ENCODE measurements around the gene C8B.

C8B gene

DNA sequence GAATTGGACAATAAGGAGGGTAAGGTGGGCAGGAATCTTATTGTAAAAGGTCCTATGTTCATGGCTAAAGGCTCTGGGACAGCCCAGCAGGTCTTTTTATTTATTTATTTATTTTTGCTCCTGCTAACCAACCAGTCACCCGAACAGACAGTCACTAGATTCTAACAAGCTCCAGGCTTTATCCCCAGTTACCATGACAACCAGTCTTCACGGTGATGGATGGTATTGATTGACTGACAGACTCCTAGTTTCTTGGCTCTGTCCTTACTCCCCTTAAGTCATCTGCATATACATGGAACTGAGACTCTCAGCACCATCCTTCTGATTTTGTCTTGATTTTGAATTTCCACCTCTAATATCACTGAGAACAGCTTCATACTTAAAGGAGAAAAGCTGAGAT is 66.9 kb downstream of the C8B start:
- no peaks in the 10 kb centered on the region for H3K27me3 ChIP-seq (replicated peaks)
- H3K27ac ChIP-seq: no peak overlapping the region
- in situ Hi-C loops (cut with HindIII; ENCODE audit: low pct_ligation_motif_present, low sequenced_read_pairs): no loop called here
- no peak for DNase-seq
- TF ChIP-seq, protein P1, sequence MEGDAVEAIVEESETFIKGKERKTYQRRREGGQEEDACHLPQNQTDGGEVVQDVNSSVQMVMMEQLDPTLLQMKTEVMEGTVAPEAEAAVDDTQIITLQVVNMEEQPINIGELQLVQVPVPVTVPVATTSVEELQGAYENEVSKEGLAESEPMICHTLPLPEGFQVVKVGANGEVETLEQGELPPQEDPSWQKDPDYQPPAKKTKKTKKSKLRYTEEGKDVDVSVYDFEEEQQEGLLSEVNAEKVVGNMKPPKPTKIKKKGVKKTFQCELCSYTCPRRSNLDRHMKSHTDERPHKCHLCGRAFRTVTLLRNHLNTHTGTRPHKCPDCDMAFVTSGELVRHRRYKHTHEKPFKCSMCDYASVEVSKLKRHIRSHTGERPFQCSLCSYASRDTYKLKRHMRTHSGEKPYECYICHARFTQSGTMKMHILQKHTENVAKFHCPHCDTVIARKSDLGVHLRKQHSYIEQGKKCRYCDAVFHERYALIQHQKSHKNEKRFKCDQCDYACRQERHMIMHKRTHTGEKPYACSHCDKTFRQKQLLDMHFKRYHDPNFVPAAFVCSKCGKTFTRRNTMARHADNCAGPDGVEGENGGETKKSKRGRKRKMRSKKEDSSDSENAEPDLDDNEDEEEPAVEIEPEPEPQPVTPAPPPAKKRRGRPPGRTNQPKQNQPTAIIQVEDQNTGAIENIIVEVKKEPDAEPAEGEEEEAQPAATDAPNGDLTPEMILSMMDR (IDR thresholded peaks at IDR 0.05; ENCODE audit: low read depth, low read length, missing control alignments): no peak
- no peaks in the 10 kb centered on the region for H3K36me3 ChIP-seq (replicated peaks)
- H3K4me3 ChIP-seq (ENCODE audit: low read depth, low read length): no peak overlapping the region

DNA sequence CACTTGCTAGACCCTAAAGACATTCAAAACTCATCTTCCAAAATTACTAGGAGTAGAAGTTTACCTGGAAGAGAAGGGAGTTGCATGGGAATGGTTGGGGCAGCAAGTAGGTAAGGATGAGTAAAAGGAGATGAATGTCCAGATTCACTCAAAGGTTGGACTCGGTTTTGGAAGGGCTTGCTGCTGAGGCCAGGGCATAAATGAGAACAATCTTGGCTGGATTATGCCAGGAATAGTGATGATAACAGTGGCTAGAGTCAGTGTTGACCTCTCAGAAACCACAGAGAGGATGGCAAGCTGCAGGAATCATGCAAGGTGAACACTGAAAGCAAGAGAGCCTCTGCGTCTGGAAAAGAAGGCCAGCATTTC is 67.8 kb downstream of the C8B start:
- no peak for DNase-seq
- Histone ChIP-seq H3K27me3 (replicated peaks) (no peaks in the 10 kb centered on the region), H3K4me3 (ENCODE audit: low read depth, low read length) (no peak overlapping the region), H3K27ac (no peak overlapping the region), H3K36me3 (replicated peaks) (no peaks in the 10 kb centered on the region)
- in situ Hi-C loops (cut with HindIII; ENCODE audit: low pct_ligation_motif_present, low sequenced_read_pairs): no loop called here
- TF ChIP-seq, protein P1 (IDR thresholded peaks at IDR 0.05; ENCODE audit: low read depth, low read length, missing control alignments): no peak

DNA sequence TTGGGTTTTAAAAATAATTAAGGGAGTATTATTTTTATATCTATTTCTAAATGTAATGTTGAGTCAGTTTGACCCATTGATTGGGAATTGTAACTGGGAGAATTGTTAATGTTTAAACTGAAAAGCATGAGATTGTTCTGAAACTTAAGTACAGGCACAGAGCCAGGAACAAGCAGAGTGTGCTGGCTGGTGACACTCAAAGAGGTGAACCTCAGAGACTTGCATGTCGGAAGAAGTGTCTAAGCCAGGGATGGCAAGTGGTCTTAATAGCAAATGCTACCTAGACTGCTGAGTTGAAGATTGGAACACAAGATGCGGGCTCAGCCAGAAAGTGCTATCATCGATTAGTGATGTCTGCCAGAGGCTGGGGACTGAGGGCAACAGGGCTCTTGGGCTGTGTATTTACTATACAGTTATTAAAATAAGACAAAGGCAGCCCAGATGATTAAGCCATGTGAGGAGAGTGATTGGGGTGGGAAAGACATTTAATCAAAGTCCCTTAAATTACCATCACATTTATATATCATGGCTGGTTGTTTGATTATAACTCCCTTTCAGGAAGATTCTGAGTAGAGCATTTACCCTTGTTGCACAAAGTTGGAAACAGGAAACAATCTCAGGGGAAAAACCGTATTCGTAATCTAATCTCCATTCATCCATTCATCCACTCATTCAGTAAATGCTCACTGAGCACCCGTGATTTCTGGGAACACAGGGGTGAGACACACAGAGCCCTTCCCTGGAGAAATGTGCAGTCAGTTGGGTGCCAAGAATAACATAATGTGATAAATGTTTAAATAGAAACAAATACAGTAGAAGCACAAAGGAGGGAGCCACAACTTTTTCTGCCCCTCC is 68.4 kb downstream of the C8B start:
- H3K4me3 ChIP-seq (ENCODE audit: low read depth, low read length): no peak overlapping the region
- no peak overlapping the region for H3K27ac ChIP-seq
- H3K27me3 ChIP-seq (replicated peaks): no peaks in the 10 kb centered on the region
- H3K36me3 ChIP-seq (replicated peaks): no peaks in the 10 kb centered on the region
- in situ Hi-C loops (cut with HindIII; ENCODE audit: low pct_ligation_motif_present, low sequenced_read_pairs): no loop called here
- TF ChIP-seq, protein P1 (IDR thresholded peaks at IDR 0.05; ENCODE audit: low read depth, low read length, missing control alignments): no peak
- peak; percentile 5 for DNase-seq

DNA sequence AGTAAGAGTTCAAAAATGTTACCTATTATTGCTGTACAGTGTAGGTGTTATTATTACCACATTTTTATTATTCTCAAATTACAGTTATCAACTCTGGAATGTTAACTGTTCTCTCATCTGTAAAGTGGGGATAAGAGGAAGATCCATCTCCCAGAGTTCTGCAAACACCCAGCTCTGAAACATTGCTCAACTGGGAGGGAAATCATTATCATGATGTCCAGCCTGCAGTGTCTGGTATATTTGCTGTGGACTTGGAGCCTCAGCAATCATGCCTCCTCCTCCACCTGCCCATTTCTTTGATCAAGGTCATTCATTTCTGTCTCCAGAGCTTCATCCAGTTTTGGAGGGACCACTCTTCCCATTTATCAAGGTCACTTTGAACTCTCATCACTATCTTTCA is 71.8 kb downstream of the C8B start:
- DNase-seq: no peak
- Histone ChIP-seq H3K4me3 (ENCODE audit: low read depth, low read length) (no peak overlapping the region), H3K36me3 (replicated peaks) (no peaks in the 10 kb centered on the region), H3K27ac (no peak overlapping the region), H3K27me3 (replicated peaks) (no peaks in the 10 kb centered on the region)
- TF ChIP-seq, protein P1 (IDR thresholded peaks at IDR 0.05; ENCODE audit: low read depth, low read length, missing control alignments): no peak
- in situ Hi-C loops (cut with HindIII; ENCODE audit: low pct_ligation_motif_present, low sequenced_read_pairs): no loop called here

DNA sequence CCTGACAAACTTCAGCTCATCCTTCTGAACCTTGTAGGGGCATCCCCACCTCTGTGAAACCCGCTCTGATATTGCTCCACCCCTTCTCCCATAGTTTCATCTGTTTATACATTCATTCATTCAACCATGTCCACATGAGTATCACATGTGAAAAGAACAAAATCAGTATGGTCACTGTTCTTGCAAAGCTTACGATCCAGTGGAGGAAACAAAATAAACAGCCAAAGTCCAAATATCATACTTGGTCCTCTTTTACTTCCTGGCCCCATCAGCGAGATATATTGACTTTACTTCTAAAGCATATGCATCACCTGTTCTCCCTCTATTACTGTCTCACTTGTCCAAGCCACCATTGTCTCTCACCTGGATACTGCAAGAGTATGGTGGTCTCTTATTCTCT is 75.6 kb downstream of the C8B start:
- H3K27ac ChIP-seq: no peak overlapping the region
- in situ Hi-C loops (cut with HindIII; ENCODE audit: low pct_ligation_motif_present, low sequenced_read_pairs): no loop called here
- no peaks in the 10 kb centered on the region for H3K27me3 ChIP-seq (replicated peaks)
- H3K4me3 ChIP-seq (ENCODE audit: low read depth, low read length): no peak overlapping the region
- TF ChIP-seq, protein P1 (IDR thresholded peaks at IDR 0.05; ENCODE audit: low read depth, low read length, missing control alignments): no peak
- no peaks in the 10 kb centered on the region for H3K36me3 ChIP-seq (replicated peaks)
- no peak for DNase-seq

DNA sequence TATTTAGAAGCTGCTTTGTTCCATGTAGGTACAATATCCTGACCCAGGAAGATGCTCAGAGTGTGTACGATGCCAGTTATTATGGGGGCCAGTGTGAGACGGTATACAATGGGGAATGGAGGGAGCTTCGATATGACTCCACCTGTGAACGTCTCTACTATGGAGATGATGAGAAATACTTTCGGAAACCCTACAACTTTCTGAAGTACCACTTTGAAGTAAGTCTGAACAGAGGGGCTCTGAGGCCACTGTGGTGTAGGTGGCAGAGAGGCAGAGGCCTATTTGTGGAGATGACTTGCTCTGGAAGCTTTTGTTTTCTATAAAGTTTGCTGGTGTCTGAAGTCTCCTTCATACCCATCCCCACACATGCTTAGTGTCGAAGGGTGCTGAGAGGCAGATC is 84.4 kb downstream of the C8B start:
- no peak overlapping the region for H3K27ac ChIP-seq
- no peak for DNase-seq
- TF ChIP-seq, protein P1 (IDR thresholded peaks at IDR 0.05; ENCODE audit: low read depth, low read length, missing control alignments): no peak
- H3K36me3 ChIP-seq (replicated peaks): no peaks in the 10 kb centered on the region
- H3K4me3 ChIP-seq (ENCODE audit: low read depth, low read length): no peak overlapping the region
- H3K27me3 ChIP-seq (replicated peaks): no peaks in the 10 kb centered on the region
- in situ Hi-C loops (cut with HindIII; ENCODE audit: low pct_ligation_motif_present, low sequenced_read_pairs): no loop called here

Data from brain microvascular endothelial cell (primary cell).